Cardiac muscle cell (in vitro differentiated cells and primary cell): Measurements from ENCODE around the gene ERH. TPM values are rescaled to one million over a fixed set of nuclear protein-coding genes. Genes with fewer than 3 reads are reported as not detected.
"Not testable (repeated sequence)": the region's sequence is repeated elsewhere in the genome, so short reads cannot be mapped to it uniquely, and the experiment has no call there.

Experiments
- DNase-seq, 2 donors: peaks; one replicate each; pipeline versions ENCODE4 v3.0.0 to v3.0.0-alpha.2; 2010 to 2017; ENCODE audit warnings: low read depth in 1 of 2, low spot score in 1 of 2
- H3K27ac ChIP-seq: fragments of 200-600 bp; sonication (generic); 2 replicates; pipeline ENCODE4 v1.5.1; 2016
- H3K27me3 ChIP-seq: fragments of 200-600 bp; sonication (generic); 2 replicates; pipeline ENCODE4 v1.6.0; 2016; ENCODE audit warnings: control low read depth
- H3K36me3 ChIP-seq: fragments of 200-600 bp; sonication (generic); 2 replicates; pipeline ENCODE4 v1.5.1; 2016; ENCODE audit warnings: control low read depth
- H3K4me1 ChIP-seq: fragments of 200-600 bp; sonication (generic); 2 replicates; pipeline ENCODE4 v1.8.1; 2017; ENCODE audit warnings: low read depth, mild to moderate bottlenecking, mixed run types
- H3K4me3 ChIP-seq: fragments of 200-600 bp; sonication (generic); 2 replicates; pipeline ENCODE4 v1.5.1; 2016; ENCODE audit warnings: mild to moderate bottlenecking
- H3K9me3 ChIP-seq: fragments of 200-600 bp; sonication (generic); 2 replicates; pipeline ENCODE4 v1.5.1; 2017; ENCODE audit warnings: low read depth, mild to moderate bottlenecking, control low read depth
- polyA plus RNA-seq: library from polyadenylated mRNA; unstranded; fragments of >200 nt; fragmentation: Nextera tagmentation; extraction: Ambion mirVana; gene quantifications from 2 replicates; pipeline ENCODE4 v1.2.1, GENCODE V29; 2016
- total RNA-seq: library from RNA; depleted of rRNA; stranded (reverse); fragments of >200 nt; gene quantifications from 2 replicates; pipeline ENCODE4 v1.2.3, GENCODE V29; 2016
- TF ChIP-seq, protein P1 (sequence below): IDR thresholded peaks from 2 replicates; pipeline ENCODE4 v1.5.1; 2012; ENCODE audit warnings: low read depth, mild to moderate bottlenecking, low read length

ERH gene
- total and polyA plus RNA-seq, 2 experiments from 2014 or later = 97.0 to 296 TPM

DNA sequence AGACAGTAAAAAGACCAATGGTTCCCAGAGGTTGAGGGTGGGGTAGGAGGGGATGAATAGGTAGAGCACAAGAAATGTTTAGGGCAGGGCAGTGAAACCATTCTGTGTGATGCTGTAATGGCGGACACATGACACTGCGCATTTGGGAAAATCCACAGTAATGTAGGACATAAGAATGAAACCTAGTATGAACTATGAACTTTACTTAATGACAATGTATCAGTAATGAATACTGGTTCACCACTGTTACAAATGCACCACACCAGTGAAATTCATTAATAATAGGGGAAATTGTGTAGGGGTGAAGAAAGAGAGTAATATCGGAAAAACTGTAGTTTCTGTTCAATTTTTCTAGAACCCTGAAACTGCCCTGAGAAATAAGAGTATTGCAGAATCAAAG, 5.6 kb downstream of the ERH start:
- no peak for DNase-seq
- Histone ChIP-seq H3K36me3 (peaks cover 46% of the 10 kb centered on the region), H3K27ac (no peak overlapping the region), H3K9me3 (no peaks in the 10 kb centered on the region), H3K27me3 (no peaks in the 10 kb centered on the region), H3K4me1 (peaks cover 7% of the 10 kb centered on the region), H3K4me3 (no peak overlapping the region)
- TF ChIP-seq, protein P1, sequence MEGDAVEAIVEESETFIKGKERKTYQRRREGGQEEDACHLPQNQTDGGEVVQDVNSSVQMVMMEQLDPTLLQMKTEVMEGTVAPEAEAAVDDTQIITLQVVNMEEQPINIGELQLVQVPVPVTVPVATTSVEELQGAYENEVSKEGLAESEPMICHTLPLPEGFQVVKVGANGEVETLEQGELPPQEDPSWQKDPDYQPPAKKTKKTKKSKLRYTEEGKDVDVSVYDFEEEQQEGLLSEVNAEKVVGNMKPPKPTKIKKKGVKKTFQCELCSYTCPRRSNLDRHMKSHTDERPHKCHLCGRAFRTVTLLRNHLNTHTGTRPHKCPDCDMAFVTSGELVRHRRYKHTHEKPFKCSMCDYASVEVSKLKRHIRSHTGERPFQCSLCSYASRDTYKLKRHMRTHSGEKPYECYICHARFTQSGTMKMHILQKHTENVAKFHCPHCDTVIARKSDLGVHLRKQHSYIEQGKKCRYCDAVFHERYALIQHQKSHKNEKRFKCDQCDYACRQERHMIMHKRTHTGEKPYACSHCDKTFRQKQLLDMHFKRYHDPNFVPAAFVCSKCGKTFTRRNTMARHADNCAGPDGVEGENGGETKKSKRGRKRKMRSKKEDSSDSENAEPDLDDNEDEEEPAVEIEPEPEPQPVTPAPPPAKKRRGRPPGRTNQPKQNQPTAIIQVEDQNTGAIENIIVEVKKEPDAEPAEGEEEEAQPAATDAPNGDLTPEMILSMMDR = no peak

GRCh38 chr14:69391400-69391799, 6.7 kb downstream of the ERH start:
- H3K4me1 ChIP-seq, H3K4me3 ChIP-seq, H3K9me3 ChIP-seq, H3K27me3 ChIP-seq, H3K27ac ChIP-seq: not testable (repeated sequence)
- DNase-seq = peak in 1 of 2 donors; percentile 59
- peaks cover 57% of the 10 kb centered on the region for H3K36me3 ChIP-seq

DNA sequence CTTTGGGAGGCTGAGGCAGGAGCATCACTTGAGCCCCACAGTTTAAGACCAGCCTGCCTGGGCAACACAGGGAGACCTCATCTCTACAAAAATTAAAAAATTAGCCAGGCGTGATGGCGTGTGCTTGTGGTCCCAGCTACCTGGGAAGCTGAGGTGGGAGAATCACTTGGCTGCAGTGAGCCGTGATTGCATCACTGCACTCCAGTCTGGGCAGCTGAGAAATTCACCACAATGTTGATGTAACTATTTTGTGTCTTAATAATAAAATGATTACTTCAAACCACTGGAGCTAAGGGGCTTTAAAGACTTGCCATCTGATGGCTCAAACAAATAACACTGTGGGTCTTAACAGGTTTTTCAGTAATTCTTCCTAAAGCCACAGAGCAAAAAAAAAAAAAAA, 10.8 kb downstream of the ERH start:
- H3K27me3 ChIP-seq = no peaks in the 10 kb centered on the region
- H3K4me1 ChIP-seq = no peaks in the 10 kb centered on the region
- no peaks in the 10 kb centered on the region for H3K9me3 ChIP-seq
- TF ChIP-seq, protein P1 = no peak
- DNase-seq = peak in 1 of 2 donors; percentile 43
- peaks cover 40% of the 10 kb centered on the region for H3K36me3 ChIP-seq
- no peak overlapping the region for H3K4me3 ChIP-seq
- no peak overlapping the region for H3K27ac ChIP-seq

- Histone ChIP-seq H3K27ac (no peak overlapping the region), H3K4me1 (no peaks in the 10 kb centered on the region), H3K9me3 (no peaks in the 10 kb centered on the region), H3K27me3 (no peaks in the 10 kb centered on the region), H3K36me3 (peaks cover 22% of the 10 kb centered on the region), H3K4me3 (no peak overlapping the region)
- TF ChIP-seq, protein P1 = no peak
- no peak for DNase-seq
These were observed 19.8 kb downstream of the ERH start for GRCh38 chr14:69378274-69378673.

DNA sequence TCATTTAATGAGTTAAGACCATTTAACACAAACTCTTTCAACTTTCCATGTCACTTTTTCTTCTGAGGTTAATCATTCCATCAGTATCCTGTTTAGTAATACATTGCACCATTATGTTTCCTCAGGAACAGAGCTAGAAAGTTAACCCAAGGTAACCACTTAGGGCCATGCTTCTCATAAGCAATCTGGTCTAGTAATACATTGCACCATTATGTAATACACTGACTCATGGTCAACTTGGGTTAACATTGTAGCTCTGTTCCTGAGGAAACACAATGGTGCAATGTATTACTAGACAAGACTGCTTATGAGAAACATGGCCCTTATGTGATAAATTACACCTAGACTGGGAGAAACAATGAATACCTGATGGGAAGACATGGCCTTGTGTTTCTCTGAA, 21.7 kb downstream of the ERH start:
- TF ChIP-seq, protein P1 = no peak
- Histone ChIP-seq H3K36me3 (peaks cover 14% of the 10 kb centered on the region), H3K4me1 (no peaks in the 10 kb centered on the region), H3K4me3 (no peak overlapping the region), H3K9me3 (no peaks in the 10 kb centered on the region), H3K27me3 (no peaks in the 10 kb centered on the region), H3K27ac (no peak overlapping the region)
- peak in 1 of 2 donors; percentile 77 for DNase-seq

GRCh38 chr14:69375722-69376121, 22.4 kb downstream of the ERH start:
- H3K36me3 ChIP-seq = peaks cover 13% of the 10 kb centered on the region
- DNase-seq = no peak
- TF ChIP-seq, protein P1 = no peak

More at GRCh38 chr14:69375722-69376121, 22.4 kb downstream of the ERH start:
- Histone ChIP-seq H3K9me3 (no peaks in the 10 kb centered on the region), H3K27ac (no peak overlapping the region), H3K4me3 (no peak overlapping the region), H3K4me1 (no peaks in the 10 kb centered on the region), H3K27me3 (no peaks in the 10 kb centered on the region)
